Rectal smooth muscle tissue (tissue), 1 donor: ENCODE data around the gene MYG1.

Source experiments
- H3K27ac ChIP-seq: one replicate; pipeline ENCODE4 v1.7.0; 2013; ENCODE audit warnings: low read depth, low read length, inconsistent platforms
- H3K27me3 ChIP-seq: one replicate; pipeline ENCODE4 v1.7.0; 2013; ENCODE audit warnings: low read length; ENCODE audit not compliant: control insufficient read depth, insufficient read depth
- H3K36me3 ChIP-seq: one replicate; pipeline ENCODE4 v1.7.0; 2013; ENCODE audit warnings: low read length; ENCODE audit not compliant: control insufficient read depth, insufficient read depth
- H3K4me1 ChIP-seq: one replicate; pipeline ENCODE4 v1.7.0; 2013; ENCODE audit warnings: low read length; ENCODE audit not compliant: control insufficient read depth, insufficient read depth
- H3K4me3 ChIP-seq: one replicate; pipeline ENCODE4 v1.7.0; 2013; ENCODE audit warnings: low read length
- H3K9ac ChIP-seq: one replicate; pipeline ENCODE4 v1.7.0; 2013; ENCODE audit warnings: low read length

MYG1 gene

GRCh38 chr12:53267999-53268629 is 31.4 kb upstream of the MYG1 start, which contains the start of gene ESPL1:
ESPL1 (plus strand) TSS chr12:53268299; CDS start chr12:53268767, 468 bp downstream.
- peaks cover 2% of the 10 kb centered on the region for H3K4me1 ChIP-seq
- no peaks in the 10 kb centered on the region for H3K36me3 ChIP-seq
- peak within 1 kb of the TSS; percentile 95 for H3K4me3 ChIP-seq
- H3K27me3 ChIP-seq = no peaks in the 10 kb centered on the region
- no peak within 1 kb of the TSS for H3K9ac ChIP-seq
- no peak within 1 kb of the TSS for H3K27ac ChIP-seq

- H3K36me3 ChIP-seq = no peaks in the 10 kb centered on the region
- no peak overlapping the region for H3K27ac ChIP-seq
- peaks cover 2% of the 10 kb centered on the region for H3K4me1 ChIP-seq
- H3K27me3 ChIP-seq = no peaks in the 10 kb centered on the region
- H3K4me3 ChIP-seq = peak overlapping the region; percentile 95
- H3K9ac ChIP-seq = no peak overlapping the region
Observed at GRCh38 chr12:53268630-53269562, 30.6 kb upstream of the MYG1 start.

- Histone ChIP-seq H3K4me1 (no peaks in the 10 kb centered on the region), H3K4me3 (no peak overlapping the region), H3K9ac (no peak overlapping the region), H3K27ac (no peak overlapping the region), H3K27me3 (no peaks in the 10 kb centered on the region), H3K36me3 (no peaks in the 10 kb centered on the region)
Observed at GRCh38 chr12:53274445-53274844, 25.1 kb upstream of the MYG1 start.

GRCh38 chr12:53276511-53276910 is 23.0 kb upstream of the MYG1 start:
- Histone ChIP-seq H3K27me3 (no peaks in the 10 kb centered on the region), H3K36me3 (no peaks in the 10 kb centered on the region), H3K4me3 (no peak overlapping the region), H3K27ac (no peak overlapping the region), H3K4me1 (no peaks in the 10 kb centered on the region), H3K9ac (no peak overlapping the region)

GRCh38 chr12:53277981-53278380 is 21.5 kb upstream of the MYG1 start:
- Histone ChIP-seq H3K27me3 (no peaks in the 10 kb centered on the region), H3K9ac (no peak overlapping the region), H3K4me3 (no peak overlapping the region), H3K36me3 (no peaks in the 10 kb centered on the region), H3K27ac (no peak overlapping the region), H3K4me1 (no peaks in the 10 kb centered on the region)

GRCh38 chr12:53279283-53279869 is 20.1 kb upstream of the MYG1 start:
- Histone ChIP-seq H3K36me3 (no peaks in the 10 kb centered on the region), H3K27me3 (no peaks in the 10 kb centered on the region), H3K4me1 (no peaks in the 10 kb centered on the region), H3K27ac (no peak overlapping the region), H3K4me3 (no peak overlapping the region), H3K9ac (no peak overlapping the region)

GRCh38 chr12:53279888-53280498 is 19.5 kb upstream of the MYG1 start:
- no peak overlapping the region for H3K27ac ChIP-seq
- no peaks in the 10 kb centered on the region for H3K36me3 ChIP-seq
- H3K27me3 ChIP-seq = no peaks in the 10 kb centered on the region
- no peak overlapping the region for H3K4me3 ChIP-seq
- H3K4me1 ChIP-seq = no peaks in the 10 kb centered on the region
- H3K9ac ChIP-seq = no peak overlapping the region

- H3K36me3 ChIP-seq = no peaks in the 10 kb centered on the region
- no peak overlapping the region for H3K4me3 ChIP-seq
- H3K4me1 ChIP-seq = no peaks in the 10 kb centered on the region
- no peaks in the 10 kb centered on the region for H3K27me3 ChIP-seq
- no peak overlapping the region for H3K27ac ChIP-seq
- no peak overlapping the region for H3K9ac ChIP-seq
Observed at GRCh38 chr12:53286448-53286847, 13.0 kb upstream of the MYG1 start.

- Histone ChIP-seq H3K4me3 (no peak overlapping the region), H3K9ac (no peak overlapping the region), H3K27me3 (no peaks in the 10 kb centered on the region), H3K36me3 (no peaks in the 10 kb centered on the region), H3K4me1 (no peaks in the 10 kb centered on the region), H3K27ac (no peak overlapping the region)
Observed at GRCh38 chr12:53287741-53288216, 11.7 kb upstream of the MYG1 start.

- Histone ChIP-seq H3K27me3 (no peaks in the 10 kb centered on the region), H3K4me3 (no peak overlapping the region), H3K9ac (no peak overlapping the region), H3K27ac (no peak overlapping the region), H3K4me1 (no peaks in the 10 kb centered on the region), H3K36me3 (no peaks in the 10 kb centered on the region)
Observed at GRCh38 chr12:53288322-53288721, 11.2 kb upstream of the MYG1 start.

- Histone ChIP-seq H3K27me3 (no peaks in the 10 kb centered on the region), H3K27ac (no peak overlapping the region), H3K9ac (no peak overlapping the region), H3K36me3 (no peaks in the 10 kb centered on the region), H3K4me1 (peaks cover 3% of the 10 kb centered on the region), H3K4me3 (no peak overlapping the region)
Observed at GRCh38 chr12:53289891-53290290, 9.6 kb upstream of the MYG1 start.

GRCh38 chr12:53290661-53291060 is 8.8 kb upstream of the MYG1 start:
- Histone ChIP-seq H3K27ac (no peak overlapping the region), H3K4me1 (peaks cover 3% of the 10 kb centered on the region), H3K4me3 (no peak overlapping the region), H3K36me3 (no peaks in the 10 kb centered on the region), H3K27me3 (no peaks in the 10 kb centered on the region), H3K9ac (no peak overlapping the region)
